Measurements from ENCODE around the gene ILRUN.

DNA sequence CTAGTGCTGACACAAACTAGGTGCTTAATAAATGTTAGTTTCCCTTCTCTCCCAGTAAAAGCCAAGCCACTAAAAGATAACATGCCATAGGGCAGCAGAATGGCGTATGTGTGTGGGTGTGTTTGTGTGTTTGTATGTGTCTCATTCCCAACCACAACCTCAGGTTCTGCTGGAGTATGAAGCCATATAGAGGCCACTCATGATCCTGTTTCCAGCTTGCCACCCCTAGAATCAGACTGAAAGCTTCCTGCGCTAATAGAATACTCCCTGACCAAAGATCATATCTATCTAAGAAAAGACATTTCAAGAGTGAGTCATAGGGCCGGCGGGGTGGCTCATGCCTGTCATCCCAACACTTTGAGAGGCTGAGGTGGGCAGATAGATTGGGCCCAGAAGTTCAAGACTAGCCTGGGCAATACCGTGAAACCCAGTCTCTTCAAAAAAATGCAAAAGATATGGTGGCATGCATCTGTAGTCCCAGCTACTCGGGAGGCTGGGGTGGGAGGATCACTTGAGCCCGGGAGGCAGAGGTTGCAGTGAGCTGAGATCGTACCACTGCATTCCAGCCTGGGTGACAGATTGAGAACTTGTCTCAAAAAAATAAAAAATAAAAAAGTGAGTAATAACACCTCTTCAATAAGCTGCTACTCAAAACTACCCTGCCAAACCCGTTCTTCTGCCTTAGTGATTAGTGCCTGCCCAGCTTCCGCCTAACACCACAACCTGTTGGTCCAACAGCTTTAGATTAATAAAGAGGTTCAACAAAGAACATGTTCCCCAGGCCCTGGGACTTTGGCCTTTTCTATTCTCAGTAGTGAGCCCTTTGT is 48.9 kb upstream of the ILRUN start:
- TF ChIP-seq, protein P1, sequence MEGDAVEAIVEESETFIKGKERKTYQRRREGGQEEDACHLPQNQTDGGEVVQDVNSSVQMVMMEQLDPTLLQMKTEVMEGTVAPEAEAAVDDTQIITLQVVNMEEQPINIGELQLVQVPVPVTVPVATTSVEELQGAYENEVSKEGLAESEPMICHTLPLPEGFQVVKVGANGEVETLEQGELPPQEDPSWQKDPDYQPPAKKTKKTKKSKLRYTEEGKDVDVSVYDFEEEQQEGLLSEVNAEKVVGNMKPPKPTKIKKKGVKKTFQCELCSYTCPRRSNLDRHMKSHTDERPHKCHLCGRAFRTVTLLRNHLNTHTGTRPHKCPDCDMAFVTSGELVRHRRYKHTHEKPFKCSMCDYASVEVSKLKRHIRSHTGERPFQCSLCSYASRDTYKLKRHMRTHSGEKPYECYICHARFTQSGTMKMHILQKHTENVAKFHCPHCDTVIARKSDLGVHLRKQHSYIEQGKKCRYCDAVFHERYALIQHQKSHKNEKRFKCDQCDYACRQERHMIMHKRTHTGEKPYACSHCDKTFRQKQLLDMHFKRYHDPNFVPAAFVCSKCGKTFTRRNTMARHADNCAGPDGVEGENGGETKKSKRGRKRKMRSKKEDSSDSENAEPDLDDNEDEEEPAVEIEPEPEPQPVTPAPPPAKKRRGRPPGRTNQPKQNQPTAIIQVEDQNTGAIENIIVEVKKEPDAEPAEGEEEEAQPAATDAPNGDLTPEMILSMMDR (IDR thresholded peaks at IDR 0.05; ENCODE audit: insufficient read depth, low read length): no peak
- no peak for TF ChIP-seq GABPA (IDR thresholded peaks at IDR 0.05; ENCODE audit: low read depth)
- no peak for TF ChIP-seq POLR2AphosphoS5 (IDR thresholded peaks at IDR 0.05; ENCODE audit: low read depth)
- TF ChIP-seq, protein P2, sequence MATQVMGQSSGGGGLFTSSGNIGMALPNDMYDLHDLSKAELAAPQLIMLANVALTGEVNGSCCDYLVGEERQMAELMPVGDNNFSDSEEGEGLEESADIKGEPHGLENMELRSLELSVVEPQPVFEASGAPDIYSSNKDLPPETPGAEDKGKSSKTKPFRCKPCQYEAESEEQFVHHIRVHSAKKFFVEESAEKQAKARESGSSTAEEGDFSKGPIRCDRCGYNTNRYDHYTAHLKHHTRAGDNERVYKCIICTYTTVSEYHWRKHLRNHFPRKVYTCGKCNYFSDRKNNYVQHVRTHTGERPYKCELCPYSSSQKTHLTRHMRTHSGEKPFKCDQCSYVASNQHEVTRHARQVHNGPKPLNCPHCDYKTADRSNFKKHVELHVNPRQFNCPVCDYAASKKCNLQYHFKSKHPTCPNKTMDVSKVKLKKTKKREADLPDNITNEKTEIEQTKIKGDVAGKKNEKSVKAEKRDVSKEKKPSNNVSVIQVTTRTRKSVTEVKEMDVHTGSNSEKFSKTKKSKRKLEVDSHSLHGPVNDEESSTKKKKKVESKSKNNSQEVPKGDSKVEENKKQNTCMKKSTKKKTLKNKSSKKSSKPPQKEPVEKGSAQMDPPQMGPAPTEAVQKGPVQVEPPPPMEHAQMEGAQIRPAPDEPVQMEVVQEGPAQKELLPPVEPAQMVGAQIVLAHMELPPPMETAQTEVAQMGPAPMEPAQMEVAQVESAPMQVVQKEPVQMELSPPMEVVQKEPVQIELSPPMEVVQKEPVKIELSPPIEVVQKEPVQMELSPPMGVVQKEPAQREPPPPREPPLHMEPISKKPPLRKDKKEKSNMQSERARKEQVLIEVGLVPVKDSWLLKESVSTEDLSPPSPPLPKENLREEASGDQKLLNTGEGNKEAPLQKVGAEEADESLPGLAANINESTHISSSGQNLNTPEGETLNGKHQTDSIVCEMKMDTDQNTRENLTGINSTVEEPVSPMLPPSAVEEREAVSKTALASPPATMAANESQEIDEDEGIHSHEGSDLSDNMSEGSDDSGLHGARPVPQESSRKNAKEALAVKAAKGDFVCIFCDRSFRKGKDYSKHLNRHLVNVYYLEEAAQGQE (IDR thresholded peaks at IDR 0.05; ENCODE audit: insufficient replicate concordance, low read depth): no peak
- TF ChIP-seq SPI1 (IDR thresholded peaks at IDR 0.05; ENCODE audit: borderline replicate concordance, low read depth): no peak
